ENCODE results near the gene WDR44. TPM values are rescaled to one million over a fixed set of nuclear protein-coding genes. Genes with fewer than 3 reads are reported as not detected.
"Not testable (repeated sequence)": the region's sequence is repeated elsewhere in the genome, so short reads cannot be mapped to it uniquely, and the experiment has no call there.

WDR44 gene
- total and polyA plus RNA-seq, 2 donors (not counting 1 experiment from before 2014, with no cell fraction given), result 4.1 to 24.4 TPM

DNA sequence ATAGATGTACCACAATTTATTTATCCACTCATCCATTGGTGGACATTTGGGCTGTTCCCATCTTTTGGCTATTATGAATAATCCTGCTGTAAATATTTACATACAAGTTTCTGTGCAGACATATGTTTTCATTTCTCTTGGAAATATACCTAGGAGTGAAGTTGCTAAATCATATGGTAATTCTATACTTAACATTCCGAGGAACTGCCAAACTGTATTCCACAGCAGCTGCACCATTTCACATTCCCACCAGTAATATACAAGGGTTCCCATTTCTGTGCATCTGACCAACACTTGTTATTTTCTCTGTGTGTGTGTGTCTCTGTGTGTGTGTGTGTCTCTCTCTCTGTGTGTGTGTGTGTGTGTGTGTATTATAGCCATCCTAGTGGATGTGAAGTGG is 134.3 kb downstream of the WDR44 start:
- POLR2A ChIA-PET, result no interaction called here

DNA sequence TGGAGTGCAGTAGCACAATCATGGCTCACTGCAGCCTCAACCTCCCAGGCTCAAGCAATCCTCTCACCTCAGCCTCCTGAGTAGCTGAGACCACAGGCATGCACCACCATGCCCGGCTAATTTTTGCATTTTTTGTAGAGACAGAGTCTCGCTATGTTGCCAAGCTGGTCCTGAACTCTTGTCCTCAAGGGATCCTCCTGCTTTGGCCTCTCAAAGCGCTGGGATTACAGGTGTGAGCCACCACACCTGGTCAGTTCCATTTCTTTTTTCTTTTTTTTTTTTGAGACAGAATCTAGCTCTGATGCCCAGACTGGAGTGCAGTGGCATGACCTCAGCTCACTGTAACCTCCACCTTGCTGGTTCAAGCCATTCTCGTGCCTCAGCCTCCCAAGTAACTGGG is 136.5 kb downstream of the WDR44 start:
- CTCF ChIA-PET, result interaction anchor here (1.0 kb wide), 1 partner anchor 119 kb away, joined by 3 read pairs; no protein-coding TSS in a partner anchor
- not testable (repeated sequence) for ATAC-seq (ENCODE audit: low read depth)

More for the DNA sequence above, 134.3 kb downstream of the WDR44 start:
- Mint-ChIP-seq H3K4me3 (no peak overlapping the region), H3K4me1 (no peaks in the 10 kb centered on the region), H3K9me3 (ENCODE audit: insufficient read depth) (no peaks in the 10 kb centered on the region), H3K27me3 (no peaks in the 10 kb centered on the region), H3K27ac (no peak overlapping the region)
- TF ChIP-seq EZH2 (IDR thresholded peaks at IDR 0.05; ENCODE audit: borderline replicate concordance, insufficient read depth, low read depth, low read length, poor library complexity, severe bottlenecking), result no peak
- TF ChIP-seq, protein P1, sequence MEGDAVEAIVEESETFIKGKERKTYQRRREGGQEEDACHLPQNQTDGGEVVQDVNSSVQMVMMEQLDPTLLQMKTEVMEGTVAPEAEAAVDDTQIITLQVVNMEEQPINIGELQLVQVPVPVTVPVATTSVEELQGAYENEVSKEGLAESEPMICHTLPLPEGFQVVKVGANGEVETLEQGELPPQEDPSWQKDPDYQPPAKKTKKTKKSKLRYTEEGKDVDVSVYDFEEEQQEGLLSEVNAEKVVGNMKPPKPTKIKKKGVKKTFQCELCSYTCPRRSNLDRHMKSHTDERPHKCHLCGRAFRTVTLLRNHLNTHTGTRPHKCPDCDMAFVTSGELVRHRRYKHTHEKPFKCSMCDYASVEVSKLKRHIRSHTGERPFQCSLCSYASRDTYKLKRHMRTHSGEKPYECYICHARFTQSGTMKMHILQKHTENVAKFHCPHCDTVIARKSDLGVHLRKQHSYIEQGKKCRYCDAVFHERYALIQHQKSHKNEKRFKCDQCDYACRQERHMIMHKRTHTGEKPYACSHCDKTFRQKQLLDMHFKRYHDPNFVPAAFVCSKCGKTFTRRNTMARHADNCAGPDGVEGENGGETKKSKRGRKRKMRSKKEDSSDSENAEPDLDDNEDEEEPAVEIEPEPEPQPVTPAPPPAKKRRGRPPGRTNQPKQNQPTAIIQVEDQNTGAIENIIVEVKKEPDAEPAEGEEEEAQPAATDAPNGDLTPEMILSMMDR (IDR thresholded peaks at IDR 0.05), result no peak
- H3K79me2 ChIP-seq (ENCODE audit: control insufficient read depth, insufficient read depth, low read length), result no peaks in the 10 kb centered on the region
- CTCF ChIA-PET, result no interaction called here
- H3K9me3 ChIP-seq (ENCODE audit: control extremely low read depth in 1 of 3, control insufficient read depth in 2 of 3, insufficient read depth in 1 of 3, low read length in 2 of 3), result no peaks in the 10 kb centered on the region
- H3K4me1 ChIP-seq (ENCODE audit: control insufficient read depth in 2 of 2, insufficient read depth in 2 of 2, low read length in 2 of 2), result no peaks in the 10 kb centered on the region
- no peaks in the 10 kb centered on the region for H3K27me3 ChIP-seq (replicated peaks in 1 of 4; ENCODE audit: control extremely low read depth in 1 of 4, control insufficient read depth in 3 of 4, insufficient read depth in 4 of 4, low read length in 3 of 4)
- no peak overlapping the region for H3K4me3 ChIP-seq (ENCODE audit: control extremely low read depth in 1 of 5, extremely low read depth in 1 of 5, insufficient read depth in 1 of 5, low read depth in 2 of 5, low read length in 4 of 5)
- no CpG with 5 or more reads among the region's 1 CpG for WGBS (ENCODE audit: insufficient coverage)
- intact Hi-C loops (cut with micrococcal nuclease), result no loop called here
- H3K9ac ChIP-seq (ENCODE audit: low read length), result no peak overlapping the region
- no peak overlapping the region for H3K4me2 ChIP-seq (replicated peaks; ENCODE audit: low read depth, low read length, poor library complexity, severe bottlenecking)
- H3K27ac ChIP-seq (ENCODE audit: low read length in 2 of 2), result no peak overlapping the region
- H2AFZ ChIP-seq (ENCODE audit: insufficient read depth, low read depth, low read length, poor library complexity, severe bottlenecking), result no peak overlapping the region
- H3K36me3 ChIP-seq (replicated peaks in 1 of 2; ENCODE audit: control extremely low read depth in 1 of 2, control insufficient read depth in 1 of 2, extremely low read depth in 1 of 2, insufficient read depth in 2 of 2, low read length in 1 of 2), result no peaks in the 10 kb centered on the region
- no peak for DNase-seq
- no peak for ATAC-seq (ENCODE audit: low read depth)
- H4K20me1 ChIP-seq (ENCODE audit: control insufficient read depth, insufficient read depth, low read length, poor library complexity, severe bottlenecking), result no peaks in the 10 kb centered on the region

More for the DNA sequence above, 136.5 kb downstream of the WDR44 start:
- DNase-seq; H3K36me3 ChIP-seq (replicated peaks in 1 of 2; ENCODE audit: control extremely low read depth in 1 of 2, control insufficient read depth in 1 of 2, extremely low read depth in 1 of 2, insufficient read depth in 2 of 2, low read length in 1 of 2); H3K27ac Mint-ChIP-seq; H3K9me3 Mint-ChIP-seq (ENCODE audit: insufficient read depth); H3K27me3 Mint-ChIP-seq; POLR2A ChIA-PET; H2AFZ ChIP-seq (ENCODE audit: insufficient read depth, low read depth, low read length, poor library complexity, severe bottlenecking); H3K4me3 Mint-ChIP-seq; H3K27me3 ChIP-seq (replicated peaks in 1 of 4; ENCODE audit: control extremely low read depth in 1 of 4, control insufficient read depth in 3 of 4, insufficient read depth in 4 of 4, low read length in 3 of 4); H4K20me1 ChIP-seq (ENCODE audit: control insufficient read depth, insufficient read depth, low read length, poor library complexity, severe bottlenecking); H3K4me1 ChIP-seq (ENCODE audit: control insufficient read depth in 2 of 2, insufficient read depth in 2 of 2, low read length in 2 of 2); H3K4me3 ChIP-seq (ENCODE audit: control extremely low read depth in 1 of 5, extremely low read depth in 1 of 5, insufficient read depth in 1 of 5, low read depth in 2 of 5, low read length in 4 of 5); H3K9ac ChIP-seq (ENCODE audit: low read length); H3K4me1 Mint-ChIP-seq; H3K27ac ChIP-seq (ENCODE audit: low read length in 2 of 2); H3K4me2 ChIP-seq (replicated peaks; ENCODE audit: low read depth, low read length, poor library complexity, severe bottlenecking); H3K79me2 ChIP-seq (ENCODE audit: control insufficient read depth, insufficient read depth, low read length); H3K9me3 ChIP-seq (ENCODE audit: control extremely low read depth in 1 of 3, control insufficient read depth in 2 of 3, insufficient read depth in 1 of 3, low read length in 2 of 3); intact Hi-C loops (cut with micrococcal nuclease): not testable (repeated sequence)
- WGBS (ENCODE audit: insufficient coverage), result 100% methylated on average over 2 of the region's 4 CpGs
